Osteocyte (in vitro differentiated cells): ENCODE measurements around the gene TRAPPC1. TPM values are rescaled to one million over a fixed set of nuclear protein-coding genes. Genes with fewer than 3 reads are reported as not detected.

ENCODE experiments used
- DNase-seq: peaks from one replicate; pipeline ENCODE4 v3.0.0; 2021; ENCODE audit warnings: mixed read lengths; ENCODE audit not compliant: unreplicated experiment; ENCODE audit errors: extremely low spot score
- H3K27ac Mint-ChIP-seq: one replicate; pipeline ENCODE4 v1.8.0; 2021; ENCODE audit warnings: mild to moderate bottlenecking, mixed read lengths; ENCODE audit not compliant: unreplicated experiment
- H3K27me3 Mint-ChIP-seq: one replicate; pipeline ENCODE4 v1.8.0; 2021; ENCODE audit warnings: mixed read lengths; ENCODE audit not compliant: unreplicated experiment
- H3K36me3 Mint-ChIP-seq: one replicate; pipeline ENCODE4 v1.8.0; 2021; ENCODE audit warnings: mixed read lengths; ENCODE audit not compliant: unreplicated experiment
- H3K4me1 Mint-ChIP-seq: one replicate; pipeline ENCODE4 v1.8.0; 2021; ENCODE audit warnings: mixed read lengths; ENCODE audit not compliant: unreplicated experiment
- H3K4me3 Mint-ChIP-seq: one replicate; pipeline ENCODE4 v1.8.0; 2021; ENCODE audit warnings: mild to moderate bottlenecking, moderate library complexity, mixed read lengths; ENCODE audit not compliant: unreplicated experiment
- H3K9me3 Mint-ChIP-seq: one replicate; pipeline ENCODE4 v1.8.0; 2021; ENCODE audit warnings: mixed read lengths; ENCODE audit not compliant: unreplicated experiment
- CTCF ChIP-seq: fragments of 200-600 bp; sonication (generic); IDR thresholded peaks from 2 replicates; pipeline ENCODE4 v1.5.0; 2021; ENCODE audit warnings: antibody characterized with exemption, mild to moderate bottlenecking, moderate library complexity
- total RNA-seq: library from RNA; stranded (reverse); gene quantifications from 2 replicates; pipeline ENCODE4 v1.2.1, GENCODE V29; 2021

TRAPPC1 gene
- total RNA-seq, 1 donor from 2014 or later, result 122 TPM

- Mint-ChIP-seq H3K9me3 (no peaks in the 10 kb centered on the region), H3K27ac (no peak overlapping the region), H3K4me1 (peaks cover 3% of the 10 kb centered on the region), H3K4me3 (no peak overlapping the region), H3K27me3 (no peaks in the 10 kb centered on the region), H3K36me3 (no peaks in the 10 kb centered on the region)
- DNase-seq, result no peak
- no peak for TF ChIP-seq CTCF
These were observed 49.7 kb downstream of the TRAPPC1 start for GRCh38 chr17:7882068-7882467.

- peaks cover 3% of the 10 kb centered on the region for H3K4me1 Mint-ChIP-seq
- DNase-seq, result no peak
- TF ChIP-seq CTCF, result no peak
- no peak overlapping the region for H3K4me3 Mint-ChIP-seq
- no peak overlapping the region for H3K27ac Mint-ChIP-seq
- peaks cover 2% of the 10 kb centered on the region for H3K36me3 Mint-ChIP-seq
- H3K27me3 Mint-ChIP-seq, result no peaks in the 10 kb centered on the region
- no peaks in the 10 kb centered on the region for H3K9me3 Mint-ChIP-seq
These were observed 50.3 kb downstream of the TRAPPC1 start for GRCh38 chr17:7881276-7882054.

Other genes starting within 250 kb of the TRAPPC1 start
- gene TP53, start 244.5 kb downstream of the TRAPPC1 start, total RNA-seq, result 98.7 and 99.5 TPM in 2 replicates
- gene WRAP53, start 243.5 kb downstream of the TRAPPC1 start, total RNA-seq, result 11.8 and 13.4 TPM in 2 replicates
- 12.3 and 12.7 TPM in 2 replicates for gene EFNB3, start 226.7 kb downstream of the TRAPPC1 start, total RNA-seq
- gene DNAH2, start 214.2 kb downstream of the TRAPPC1 start, total RNA-seq, result 0.03 and 0.05 TPM in 2 replicates
- 52.9 and 53.7 TPM in 2 replicates for gene KDM6B, start 97.7 kb downstream of the TRAPPC1 start, total RNA-seq
- gene TMEM88, start 76.9 kb downstream of the TRAPPC1 start, total RNA-seq, result 3.4 TPM in 2 replicates
- 65.8 and 66.2 TPM in 2 replicates for gene NAA38, start 74.4 kb downstream of the TRAPPC1 start, total RNA-seq
- 8.5 and 10.2 TPM in 2 replicates for gene CYB5D1, start 73.9 kb downstream of the TRAPPC1 start, total RNA-seq
- gene CHD3, start 43.2 kb downstream of the TRAPPC1 start, total RNA-seq, result 196 and 206 TPM in 2 replicates
- gene RNF227, start 15.7 kb downstream of the TRAPPC1 start, total RNA-seq, result 2.3 and 3.0 TPM in 2 replicates
- 2.6 and 3.7 TPM in 2 replicates for gene KCNAB3, start 2.1 kb downstream of the TRAPPC1 start, total RNA-seq
- 30.2 and 30.9 TPM in 2 replicates for gene CNTROB, start 260 bp upstream of the TRAPPC1 start, total RNA-seq
- not detected in 2 replicates for gene GUCY2D, start 70.7 kb upstream of the TRAPPC1 start, total RNA-seq
- gene ALOX15B, start 107.1 kb upstream of the TRAPPC1 start, total RNA-seq, result not detected in 2 replicates
- not detected in 2 replicates for gene ALOX12B, start 155.8 kb upstream of the TRAPPC1 start, total RNA-seq
- not detected in 2 replicates for gene ALOXE3, start 186.6 kb upstream of the TRAPPC1 start, total RNA-seq
- 2.0 and 2.3 TPM in 2 replicates for gene HES7, start 192.2 kb upstream of the TRAPPC1 start, total RNA-seq
- 106 and 173 TPM in 2 replicates for gene PER1, start 220.5 kb upstream of the TRAPPC1 start, total RNA-seq
- gene VAMP2, start 231.0 kb upstream of the TRAPPC1 start, total RNA-seq, result 57.2 and 70.0 TPM in 2 replicates
- 8.4 and 10.5 TPM in 2 replicates for gene TMEM107, start 244.4 kb upstream of the TRAPPC1 start, total RNA-seq